ENCODE results near the gene XIST.

Gene XIST

GRCh38 chrX:73832319-73832718 lies 20.2 kb downstream of the XIST start:
- Histone ChIP-seq H3K4me3 (ENCODE audit: low read depth in 1 of 2, low read length in 2 of 2) (no peak overlapping the region), H3K36me3 (ENCODE audit: insufficient read depth, low read length) (no peaks in the 10 kb centered on the region), H3K9ac (ENCODE audit: low read depth, low read length) (no peak overlapping the region), H4K20me1 (ENCODE audit: insufficient read depth, low read length) (no peaks in the 10 kb centered on the region), H3K9me3 (ENCODE audit: insufficient read depth, low read length, severe bottlenecking) (no peaks in the 10 kb centered on the region), H3K27me3 (ENCODE audit: insufficient read depth, low read length, poor library complexity) (no peaks in the 10 kb centered on the region), H3K79me2 (ENCODE audit: insufficient read depth, low read length) (no peaks in the 10 kb centered on the region), H3K4me2 (ENCODE audit: insufficient read depth, low read length) (no peak overlapping the region), H3K27ac (ENCODE audit: low read length) (no peak overlapping the region), H3K4me1 (ENCODE audit: insufficient read depth, low read length) (no peaks in the 10 kb centered on the region), H2AFZ (ENCODE audit: low read depth, low read length) (no peak overlapping the region)
- TF ChIP-seq EZH2 (IDR thresholded peaks at IDR 0.05; ENCODE audit: borderline replicate concordance, low read depth, low read length, severe bottlenecking) (no peak), CTCF (IDR thresholded peaks at IDR 0.05; ENCODE audit: borderline replicate concordance, extremely low read depth, low read length, poor library complexity, severe bottlenecking) (no peak)
- DNase-seq (no peak), ATAC-seq (ENCODE audit: insufficient read depth, low read depth) (no peak)

GRCh38 chrX:73831500-73831899 lies 21.0 kb downstream of the XIST start:
- no peaks in the 10 kb centered on the region for H3K27me3 ChIP-seq (ENCODE audit: insufficient read depth, low read length, poor library complexity)
- H4K20me1 ChIP-seq (ENCODE audit: insufficient read depth, low read length) = no peaks in the 10 kb centered on the region
- no peaks in the 10 kb centered on the region for H3K4me1 ChIP-seq (ENCODE audit: insufficient read depth, low read length)
- no peaks in the 10 kb centered on the region for H3K9me3 ChIP-seq (ENCODE audit: insufficient read depth, low read length, severe bottlenecking)
- no peak overlapping the region for H3K4me3 ChIP-seq (ENCODE audit: low read depth in 1 of 2, low read length in 2 of 2)
- no peak overlapping the region for H3K9ac ChIP-seq (ENCODE audit: low read depth, low read length)
- H3K4me2 ChIP-seq (ENCODE audit: insufficient read depth, low read length) = no peak overlapping the region
- no peaks in the 10 kb centered on the region for H3K36me3 ChIP-seq (ENCODE audit: insufficient read depth, low read length)
- H3K27ac ChIP-seq (ENCODE audit: low read length) = no peak overlapping the region
- no peak overlapping the region for H2AFZ ChIP-seq (ENCODE audit: low read depth, low read length)
- no peaks in the 10 kb centered on the region for H3K79me2 ChIP-seq (ENCODE audit: insufficient read depth, low read length)
- no peak for TF ChIP-seq CTCF (IDR thresholded peaks at IDR 0.05; ENCODE audit: borderline replicate concordance, extremely low read depth, low read length, poor library complexity, severe bottlenecking)
- no peak for TF ChIP-seq EZH2 (IDR thresholded peaks at IDR 0.05; ENCODE audit: borderline replicate concordance, low read depth, low read length, severe bottlenecking)
- ATAC-seq (ENCODE audit: insufficient read depth, low read depth) = no peak
- no peak for DNase-seq

- DNase-seq = no peak
- Histone ChIP-seq H3K4me1 (ENCODE audit: insufficient read depth, low read length) (no peaks in the 10 kb centered on the region), H3K9me3 (ENCODE audit: insufficient read depth, low read length, severe bottlenecking) (no peaks in the 10 kb centered on the region), H4K20me1 (ENCODE audit: insufficient read depth, low read length) (no peaks in the 10 kb centered on the region), H3K9ac (ENCODE audit: low read depth, low read length) (no peak overlapping the region), H2AFZ (ENCODE audit: low read depth, low read length) (no peak overlapping the region), H3K27ac (ENCODE audit: low read length) (no peak overlapping the region), H3K4me2 (ENCODE audit: insufficient read depth, low read length) (no peak overlapping the region), H3K27me3 (ENCODE audit: insufficient read depth, low read length, poor library complexity) (no peaks in the 10 kb centered on the region), H3K36me3 (ENCODE audit: insufficient read depth, low read length) (no peaks in the 10 kb centered on the region), H3K4me3 (ENCODE audit: low read depth in 1 of 2, low read length in 2 of 2) (no peak overlapping the region), H3K79me2 (ENCODE audit: insufficient read depth, low read length) (no peaks in the 10 kb centered on the region)
- TF ChIP-seq EZH2 (IDR thresholded peaks at IDR 0.05; ENCODE audit: borderline replicate concordance, low read depth, low read length, severe bottlenecking) = no peak
- TF ChIP-seq CTCF (IDR thresholded peaks at IDR 0.05; ENCODE audit: borderline replicate concordance, extremely low read depth, low read length, poor library complexity, severe bottlenecking) = no peak
- ATAC-seq (ENCODE audit: insufficient read depth, low read depth) = no peak
Measured at GRCh38 chrX:73830489-73831414, 21.8 kb downstream of the XIST start.
